Epithelial cell of esophagus (primary cell): ENCODE measurements around the gene RHEBL1.

Experiments
- DNase-seq: peaks from one replicate; pipeline ENCODE4 v3.0.0; 2010; ENCODE audit warnings: low read depth
- H3K4me3 ChIP-seq: 2 replicates; pipeline ENCODE4 v1.5.1; 2011; ENCODE audit warnings: mild to moderate bottlenecking, low read length, control low read depth
- TF ChIP-seq, protein P1 (sequence below): IDR thresholded peaks from 2 replicates; pipeline ENCODE4 v1.5.1; 2011; ENCODE audit warnings: low read depth, mild to moderate bottlenecking, low read length, control low read depth, inconsistent platforms; ENCODE audit not compliant: insufficient read depth; ENCODE audit errors: missing control alignments

RHEBL1 gene

DNA sequence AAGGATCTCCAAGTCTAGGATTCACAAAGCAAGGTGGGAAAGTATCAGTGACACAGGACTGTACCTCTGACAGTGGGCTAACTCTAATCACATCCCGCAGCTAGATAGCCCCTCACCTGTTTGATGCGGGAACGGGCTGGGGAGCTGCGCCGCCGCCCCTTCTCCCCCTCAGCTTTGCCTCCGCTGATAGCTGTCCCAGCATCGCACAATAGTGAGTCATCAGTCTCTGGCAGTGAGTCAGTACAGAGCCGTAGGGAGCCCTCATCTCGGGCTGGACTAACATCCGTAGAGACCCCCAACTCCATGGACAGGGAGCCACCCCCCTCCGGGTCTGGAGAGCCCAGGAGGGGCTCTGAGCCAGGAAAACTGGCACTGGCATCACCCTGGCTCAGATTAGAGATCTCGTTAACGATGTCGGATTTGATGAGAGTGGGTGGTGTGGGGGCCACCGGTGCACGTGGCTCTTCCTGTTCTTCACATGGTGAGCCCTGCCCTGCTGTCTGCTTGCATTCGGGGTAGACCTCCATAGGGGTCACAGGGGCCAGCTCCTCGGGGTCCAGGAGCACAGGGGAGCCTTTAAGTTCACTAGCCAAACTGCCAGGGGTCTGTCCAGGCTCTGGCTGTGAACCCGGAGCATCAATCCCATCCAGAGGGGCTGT, 20.1 kb downstream of the RHEBL1 start:
- TF ChIP-seq, protein P1, sequence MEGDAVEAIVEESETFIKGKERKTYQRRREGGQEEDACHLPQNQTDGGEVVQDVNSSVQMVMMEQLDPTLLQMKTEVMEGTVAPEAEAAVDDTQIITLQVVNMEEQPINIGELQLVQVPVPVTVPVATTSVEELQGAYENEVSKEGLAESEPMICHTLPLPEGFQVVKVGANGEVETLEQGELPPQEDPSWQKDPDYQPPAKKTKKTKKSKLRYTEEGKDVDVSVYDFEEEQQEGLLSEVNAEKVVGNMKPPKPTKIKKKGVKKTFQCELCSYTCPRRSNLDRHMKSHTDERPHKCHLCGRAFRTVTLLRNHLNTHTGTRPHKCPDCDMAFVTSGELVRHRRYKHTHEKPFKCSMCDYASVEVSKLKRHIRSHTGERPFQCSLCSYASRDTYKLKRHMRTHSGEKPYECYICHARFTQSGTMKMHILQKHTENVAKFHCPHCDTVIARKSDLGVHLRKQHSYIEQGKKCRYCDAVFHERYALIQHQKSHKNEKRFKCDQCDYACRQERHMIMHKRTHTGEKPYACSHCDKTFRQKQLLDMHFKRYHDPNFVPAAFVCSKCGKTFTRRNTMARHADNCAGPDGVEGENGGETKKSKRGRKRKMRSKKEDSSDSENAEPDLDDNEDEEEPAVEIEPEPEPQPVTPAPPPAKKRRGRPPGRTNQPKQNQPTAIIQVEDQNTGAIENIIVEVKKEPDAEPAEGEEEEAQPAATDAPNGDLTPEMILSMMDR, result no peak
- no peak overlapping the region for H3K4me3 ChIP-seq
- DNase-seq, result peak; percentile 58

DNA sequence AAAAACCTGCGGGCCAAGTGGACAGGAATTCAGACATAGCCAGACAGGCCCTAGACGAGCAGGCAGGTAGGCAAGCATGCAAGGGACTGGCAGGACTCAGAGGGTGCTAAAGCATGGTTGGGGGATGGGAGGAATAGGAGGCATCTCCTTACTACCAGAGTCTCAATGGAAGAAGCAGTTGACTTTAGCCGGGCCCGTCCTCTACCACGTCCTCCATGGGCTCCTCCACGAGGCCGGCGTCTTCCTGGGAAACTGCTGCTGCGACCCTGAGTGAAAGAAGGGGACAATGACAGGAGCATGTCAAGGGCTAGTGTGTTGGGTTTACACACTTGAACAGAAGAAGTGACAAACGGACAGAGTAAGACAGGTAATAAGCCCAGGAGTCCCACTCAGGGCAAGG, 20.8 kb downstream of the RHEBL1 start:
- no peak for DNase-seq
- TF ChIP-seq, protein P1, result no peak
- no peak overlapping the region for H3K4me3 ChIP-seq

DNA sequence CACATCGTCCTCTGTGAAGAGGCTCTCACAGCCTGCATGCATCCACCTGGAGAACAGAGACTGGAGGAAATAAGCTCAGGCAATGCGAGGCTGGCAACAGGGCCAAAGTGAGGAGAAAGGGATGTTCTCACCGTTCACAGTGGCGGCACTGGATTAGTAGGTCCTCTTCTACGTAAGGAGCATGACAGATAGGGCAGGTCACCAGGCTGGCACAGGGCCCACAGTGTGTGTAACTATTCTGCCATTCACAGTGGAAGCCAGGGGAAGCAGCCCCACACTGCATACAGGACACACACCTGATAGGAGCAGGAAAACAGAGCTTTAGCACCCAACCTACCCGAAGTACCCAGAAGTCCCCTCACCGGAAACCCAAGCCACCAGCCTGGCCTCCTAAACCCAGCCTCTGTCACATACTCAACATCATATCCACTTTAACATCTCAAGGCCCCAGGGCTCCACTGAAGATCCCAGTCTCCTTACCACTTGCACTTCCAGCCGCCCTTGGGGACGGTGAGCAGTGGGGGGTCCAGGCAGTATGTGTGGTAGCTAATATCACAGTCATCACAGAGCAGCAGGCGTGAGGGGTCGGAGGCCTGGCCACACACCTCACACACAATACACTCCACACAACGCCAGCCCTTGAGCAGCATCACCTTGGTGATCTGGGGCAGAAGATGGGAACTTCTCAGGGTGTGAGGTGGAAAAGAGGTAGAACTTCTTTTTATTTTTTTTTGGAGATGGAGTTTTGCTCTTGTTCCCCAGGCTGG, 23.5 kb downstream of the RHEBL1 start:
- DNase-seq, result no peak
- no peak overlapping the region for H3K4me3 ChIP-seq
- TF ChIP-seq, protein P1, result no peak

DNA sequence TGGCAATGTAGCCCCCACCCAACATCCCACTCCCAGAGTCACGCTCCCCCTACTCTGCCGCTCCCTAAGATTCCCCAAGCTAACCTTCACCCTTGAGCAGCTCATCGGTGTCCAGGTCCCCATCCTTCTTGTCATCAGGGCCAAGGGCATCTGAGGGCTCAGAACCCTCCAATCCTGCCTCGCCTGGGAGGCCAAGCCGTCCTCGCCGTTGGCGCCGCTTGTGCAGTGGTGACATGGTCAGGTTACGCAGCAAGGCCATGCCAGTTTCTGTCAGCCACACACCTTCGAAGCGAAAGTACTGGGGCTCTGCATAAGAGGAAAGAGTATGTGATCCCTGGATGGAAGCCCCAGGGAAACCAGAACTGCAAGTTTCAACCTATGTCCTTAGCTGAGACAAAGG, 25.1 kb downstream of the RHEBL1 start:
- TF ChIP-seq, protein P1, result no peak
- no peak overlapping the region for H3K4me3 ChIP-seq
- DNase-seq, result no peak

DNA sequence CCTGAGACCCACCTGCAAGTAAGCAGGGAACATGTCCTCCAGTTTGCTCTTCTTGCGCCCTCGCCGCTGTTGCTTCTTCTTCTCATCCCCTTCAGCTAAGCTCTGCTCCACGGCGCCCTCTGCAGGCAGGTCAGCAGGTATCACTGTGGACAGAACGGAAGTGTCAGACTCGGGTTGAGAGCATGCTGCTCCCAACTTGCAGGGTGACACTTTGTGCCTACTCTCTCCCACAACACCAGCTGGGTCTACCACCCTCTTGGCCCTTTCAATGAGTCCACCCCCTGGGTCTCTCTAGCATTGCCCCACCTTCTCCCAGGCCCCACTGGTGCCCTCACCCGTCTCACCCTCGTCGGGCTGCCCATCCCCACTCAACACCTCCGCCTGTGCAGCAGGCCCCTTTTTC, 25.9 kb downstream of the RHEBL1 start:
- DNase-seq, result peak; percentile 64
- no peak overlapping the region for H3K4me3 ChIP-seq
- TF ChIP-seq, protein P1, result peak; percentile 81

DNA sequence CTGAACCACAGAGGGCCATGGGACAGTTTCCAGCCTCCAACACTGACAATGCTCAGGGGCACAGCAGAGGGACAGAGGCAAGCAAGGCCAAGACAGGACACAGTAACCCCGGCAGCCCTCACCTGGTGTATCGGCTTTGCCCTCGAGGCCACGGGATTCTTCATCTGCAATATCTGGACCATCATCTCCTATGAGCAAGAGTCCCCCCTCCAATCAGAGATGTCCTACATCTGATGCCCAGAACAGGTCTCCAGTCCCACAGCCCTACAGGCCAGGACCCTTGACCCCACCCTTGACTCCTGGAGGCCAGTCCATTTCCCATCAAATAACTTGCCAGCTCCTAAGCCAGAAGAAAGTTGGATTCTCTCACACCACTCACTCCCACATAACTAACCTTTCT, 26.5 kb downstream of the RHEBL1 start:
- TF ChIP-seq, protein P1, result no peak
- no peak overlapping the region for H3K4me3 ChIP-seq
- no peak for DNase-seq
